Measurements from ENCODE around the gene MTUS2. TPM values are rescaled to one million over a fixed set of nuclear protein-coding genes. Genes with fewer than 3 reads are reported as not detected.

Gene MTUS2
- total RNA-seq, 1 donor, result 0.36 TPM

- no peak for DNase-seq (ENCODE audit: insufficient read length, low spot score, missing footprints)
- Histone ChIP-seq H3K9me3 (ENCODE audit: low read depth, low read length) (no peaks in the 10 kb centered on the region), H3K4me2 (ENCODE audit: insufficient read depth, low read length) (no peak overlapping the region), H3K27me3 (ENCODE audit: insufficient read depth, low read length) (no peaks in the 10 kb centered on the region), H3K79me2 (ENCODE audit: insufficient read depth, low read length) (no peaks in the 10 kb centered on the region), H3K36me3 (ENCODE audit: insufficient read depth, low read length) (no peaks in the 10 kb centered on the region), H4K20me1 (ENCODE audit: insufficient read depth, low read length) (no peaks in the 10 kb centered on the region), H3K27ac (ENCODE audit: low read depth, low read length) (no peak overlapping the region), H2AFZ (ENCODE audit: low read length) (no peak overlapping the region), H3K4me1 (ENCODE audit: insufficient read depth, low read length) (no peaks in the 10 kb centered on the region), H3K4me3 (ENCODE audit: insufficient read depth, low read length) (no peak overlapping the region)
- TF ChIP-seq CTCF (IDR thresholded peaks at IDR 0.05; ENCODE audit: extremely low read depth, low read depth, low read length), result no peak
Observed at GRCh38 chr13:29105779-29106178, 285.6 kb downstream of the MTUS2 start.

- Histone ChIP-seq H3K36me3 (ENCODE audit: insufficient read depth, low read length) (no peaks in the 10 kb centered on the region), H3K4me2 (ENCODE audit: insufficient read depth, low read length) (no peak overlapping the region), H3K4me3 (ENCODE audit: insufficient read depth, low read length) (no peak overlapping the region), H3K27ac (ENCODE audit: low read depth, low read length) (no peak overlapping the region), H3K27me3 (ENCODE audit: insufficient read depth, low read length) (no peaks in the 10 kb centered on the region), H3K9me3 (ENCODE audit: low read depth, low read length) (no peaks in the 10 kb centered on the region), H3K79me2 (ENCODE audit: insufficient read depth, low read length) (no peaks in the 10 kb centered on the region), H2AFZ (ENCODE audit: low read length) (no peak overlapping the region), H4K20me1 (ENCODE audit: insufficient read depth, low read length) (no peaks in the 10 kb centered on the region), H3K4me1 (ENCODE audit: insufficient read depth, low read length) (no peaks in the 10 kb centered on the region)
- no peak for DNase-seq (ENCODE audit: insufficient read length, low spot score, missing footprints)
- TF ChIP-seq CTCF (IDR thresholded peaks at IDR 0.05; ENCODE audit: extremely low read depth, low read depth, low read length), result no peak
Observed at GRCh38 chr13:29106651-29107050, 286.5 kb downstream of the MTUS2 start.

DNA sequence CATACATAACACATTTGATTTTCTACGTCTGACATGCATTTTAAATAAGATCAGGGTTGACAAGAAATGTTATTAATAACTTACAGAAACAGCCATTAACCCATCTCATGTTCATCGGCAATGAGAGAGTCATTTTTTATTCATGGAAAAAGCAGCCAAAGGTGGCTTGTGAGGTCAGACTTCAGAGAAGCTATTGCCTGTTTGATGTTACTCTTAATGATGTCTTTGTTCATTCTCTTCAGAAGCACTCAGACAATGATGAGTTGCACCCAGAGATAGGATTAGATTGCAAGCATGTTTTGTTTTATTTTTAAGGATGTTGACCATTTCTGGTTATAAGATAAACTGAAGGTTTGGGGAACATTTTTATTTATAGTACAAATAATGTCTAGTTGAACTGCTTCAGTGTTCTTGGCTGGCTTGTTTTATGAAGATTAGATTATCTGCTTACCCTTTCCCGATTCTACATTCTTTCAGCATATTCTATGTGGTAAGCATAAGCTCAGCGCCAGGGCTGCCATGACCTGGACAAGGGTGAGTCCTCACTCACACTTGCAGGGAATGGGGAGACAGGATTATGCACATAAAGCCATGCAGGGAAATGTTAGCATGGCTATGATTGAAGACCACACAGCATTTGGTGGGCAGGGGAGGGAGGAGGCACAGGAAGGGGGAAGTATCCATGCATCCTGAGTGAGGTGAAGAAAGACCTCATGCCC is 288.1 kb downstream of the MTUS2 start:
- no peak overlapping the region for H3K4me2 ChIP-seq (ENCODE audit: insufficient read depth, low read length)
- no peaks in the 10 kb centered on the region for H4K20me1 ChIP-seq (ENCODE audit: insufficient read depth, low read length)
- no peaks in the 10 kb centered on the region for H3K27me3 ChIP-seq (ENCODE audit: insufficient read depth, low read length)
- no peaks in the 10 kb centered on the region for H3K9me3 ChIP-seq (ENCODE audit: low read depth, low read length)
- no peak for TF ChIP-seq CTCF (IDR thresholded peaks at IDR 0.05; ENCODE audit: extremely low read depth, low read depth, low read length)
- no peak overlapping the region for H3K27ac ChIP-seq (ENCODE audit: low read depth, low read length)
- no peak overlapping the region for H2AFZ ChIP-seq (ENCODE audit: low read length)
- no peaks in the 10 kb centered on the region for H3K4me1 ChIP-seq (ENCODE audit: insufficient read depth, low read length)
- no peak for DNase-seq (ENCODE audit: insufficient read length, low spot score, missing footprints)
- H3K4me3 ChIP-seq (ENCODE audit: insufficient read depth, low read length), result no peak overlapping the region
- H3K36me3 ChIP-seq (ENCODE audit: insufficient read depth, low read length), result no peaks in the 10 kb centered on the region
- H3K79me2 ChIP-seq (ENCODE audit: insufficient read depth, low read length), result no peaks in the 10 kb centered on the region

DNA sequence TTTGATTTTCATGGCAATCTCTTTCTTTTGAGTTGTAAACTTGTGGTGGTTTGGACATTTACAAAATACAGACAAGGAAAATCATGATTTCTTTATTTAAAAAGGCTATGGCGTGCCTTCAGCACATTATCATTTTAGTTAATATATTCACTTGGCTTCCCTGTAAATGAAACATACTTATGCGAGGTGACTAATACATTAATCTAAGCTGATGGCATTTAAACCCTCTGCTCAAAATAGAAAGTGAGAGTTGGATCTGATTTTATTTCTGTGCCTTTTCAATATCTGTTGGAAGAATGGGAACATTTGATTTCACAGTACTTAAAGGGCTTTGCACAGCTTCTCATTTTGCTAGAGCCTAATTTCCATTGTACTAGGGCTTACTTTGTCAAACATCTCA is 289.8 kb downstream of the MTUS2 start:
- no peaks in the 10 kb centered on the region for H3K9me3 ChIP-seq (ENCODE audit: low read depth, low read length)
- no peak overlapping the region for H2AFZ ChIP-seq (ENCODE audit: low read length)
- no peak overlapping the region for H3K4me2 ChIP-seq (ENCODE audit: insufficient read depth, low read length)
- H3K4me1 ChIP-seq (ENCODE audit: insufficient read depth, low read length), result no peaks in the 10 kb centered on the region
- H3K36me3 ChIP-seq (ENCODE audit: insufficient read depth, low read length), result no peaks in the 10 kb centered on the region
- TF ChIP-seq CTCF (IDR thresholded peaks at IDR 0.05; ENCODE audit: extremely low read depth, low read depth, low read length), result no peak
- DNase-seq (ENCODE audit: insufficient read length, low spot score, missing footprints), result no peak
- no peaks in the 10 kb centered on the region for H3K27me3 ChIP-seq (ENCODE audit: insufficient read depth, low read length)
- H3K79me2 ChIP-seq (ENCODE audit: insufficient read depth, low read length), result no peaks in the 10 kb centered on the region
- H4K20me1 ChIP-seq (ENCODE audit: insufficient read depth, low read length), result no peaks in the 10 kb centered on the region
- no peak overlapping the region for H3K4me3 ChIP-seq (ENCODE audit: insufficient read depth, low read length)
- no peak overlapping the region for H3K27ac ChIP-seq (ENCODE audit: low read depth, low read length)

Measured in osteoblast (primary cell).